ENCODE measurements around the gene ANKH.

Gene ANKH

DNA sequence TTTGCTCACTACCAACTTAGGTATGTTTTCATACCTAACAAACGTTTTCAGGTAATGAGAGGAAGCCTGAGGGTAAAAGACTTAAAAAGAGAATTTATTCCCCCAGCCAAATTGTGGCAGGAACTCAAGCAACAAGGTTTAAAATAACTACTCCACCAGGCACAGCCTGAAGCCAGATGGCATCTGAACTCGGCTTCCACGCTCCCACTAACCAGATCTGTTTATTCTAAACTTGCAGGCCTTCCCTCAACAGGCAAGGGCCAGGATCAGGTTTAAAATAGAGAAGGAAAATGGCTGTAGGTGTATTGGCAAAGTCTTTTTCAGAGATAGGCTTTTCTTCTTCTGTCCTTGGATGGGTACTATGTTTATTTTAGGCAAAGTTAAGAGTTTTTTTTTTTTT lies 117.6 kb downstream of the ANKH start:
- no peak for DNase-seq

DNA sequence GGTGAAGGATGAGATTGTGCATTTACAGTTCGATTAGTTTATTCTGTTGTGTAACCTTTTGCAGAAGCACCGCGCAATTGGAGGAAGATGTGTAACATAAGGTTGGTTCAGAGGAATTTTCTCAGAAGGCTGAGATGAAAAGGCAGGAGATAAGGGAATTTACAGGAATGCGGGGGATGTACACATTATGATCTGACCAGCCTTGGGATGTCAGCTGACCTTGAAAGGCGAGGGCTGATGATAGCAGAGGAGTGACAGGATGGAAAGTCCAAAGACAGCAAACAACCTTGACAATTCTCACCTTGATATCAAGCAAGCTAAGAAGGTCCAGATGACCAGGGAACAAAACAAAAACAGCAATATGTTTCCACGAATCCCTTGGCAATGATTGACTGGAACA lies 118.3 kb downstream of the ANKH start:
- no peak for DNase-seq

DNA sequence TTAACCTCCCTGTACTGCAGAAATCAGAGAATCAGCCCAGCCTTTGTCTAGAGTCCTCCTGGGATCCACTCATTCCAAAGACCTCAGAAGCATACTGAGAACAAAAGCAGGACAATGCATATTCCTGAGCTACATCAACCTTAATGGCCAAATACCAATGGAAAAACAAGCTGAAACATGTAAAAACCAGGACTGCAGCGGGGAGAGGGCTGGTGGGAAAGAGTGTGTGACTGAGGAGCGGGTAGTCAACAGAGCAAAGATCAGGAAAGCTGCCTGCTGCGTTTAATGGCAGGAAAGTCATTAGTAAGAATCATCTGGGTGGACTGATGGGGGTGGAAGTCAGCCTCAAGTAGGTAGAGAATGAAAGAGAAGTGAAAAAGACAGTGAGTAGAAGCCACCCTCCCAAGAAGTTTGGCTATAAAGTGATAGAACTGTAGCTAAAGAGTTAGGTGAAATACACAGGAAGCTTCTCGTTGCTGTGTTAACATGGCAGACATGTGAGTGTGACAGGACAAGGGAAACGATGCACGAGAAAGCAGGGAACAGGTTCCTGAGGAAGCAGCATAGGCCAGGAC lies 119.0 kb downstream of the ANKH start:
- no peak for DNase-seq

DNA sequence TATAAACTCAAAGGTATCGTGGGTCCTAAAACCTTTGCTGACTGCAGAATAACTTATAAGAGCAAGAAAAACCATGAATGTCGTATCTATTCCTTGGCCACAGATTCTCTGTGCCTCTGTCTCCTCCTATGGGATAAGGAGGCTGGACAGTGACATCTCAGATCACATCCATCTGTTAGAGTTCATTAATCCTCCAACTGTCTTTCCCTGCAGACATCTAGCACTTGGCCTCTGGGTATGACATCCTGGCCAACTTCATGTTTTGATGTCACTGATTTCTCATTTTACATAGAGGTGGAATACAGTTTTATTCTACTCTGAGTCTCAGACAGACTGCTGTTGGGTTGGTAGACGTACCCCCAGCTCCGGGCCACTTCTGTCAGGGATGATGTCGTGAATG lies 120.9 kb downstream of the ANKH start:
- DNase-seq, result no peak

DNA sequence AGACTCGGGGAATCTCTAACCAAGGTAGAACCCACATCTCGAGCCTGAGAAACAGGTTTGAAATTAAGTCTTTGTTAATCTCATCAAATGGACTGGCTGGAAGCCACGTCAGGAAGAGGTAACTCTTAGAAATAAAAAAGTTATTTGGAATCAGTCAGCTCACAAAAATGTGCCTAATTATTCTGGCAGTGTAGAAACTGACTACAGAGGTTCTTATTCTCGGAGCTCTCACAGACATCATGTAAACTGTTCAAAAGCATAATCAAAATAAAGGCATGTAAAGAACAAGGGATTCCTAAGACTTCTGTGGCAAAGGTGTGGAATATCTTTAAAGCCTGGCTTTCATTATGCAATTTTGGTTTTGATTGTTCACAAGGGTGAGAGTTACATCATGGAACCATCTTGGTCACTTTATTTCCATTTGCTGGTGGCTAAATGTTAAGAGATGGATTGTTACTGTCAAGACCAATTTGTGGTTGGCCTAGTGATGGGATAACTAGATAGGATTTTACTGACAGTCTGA lies 121.9 kb downstream of the ANKH start:
- peak; percentile 17 for DNase-seq

DNA sequence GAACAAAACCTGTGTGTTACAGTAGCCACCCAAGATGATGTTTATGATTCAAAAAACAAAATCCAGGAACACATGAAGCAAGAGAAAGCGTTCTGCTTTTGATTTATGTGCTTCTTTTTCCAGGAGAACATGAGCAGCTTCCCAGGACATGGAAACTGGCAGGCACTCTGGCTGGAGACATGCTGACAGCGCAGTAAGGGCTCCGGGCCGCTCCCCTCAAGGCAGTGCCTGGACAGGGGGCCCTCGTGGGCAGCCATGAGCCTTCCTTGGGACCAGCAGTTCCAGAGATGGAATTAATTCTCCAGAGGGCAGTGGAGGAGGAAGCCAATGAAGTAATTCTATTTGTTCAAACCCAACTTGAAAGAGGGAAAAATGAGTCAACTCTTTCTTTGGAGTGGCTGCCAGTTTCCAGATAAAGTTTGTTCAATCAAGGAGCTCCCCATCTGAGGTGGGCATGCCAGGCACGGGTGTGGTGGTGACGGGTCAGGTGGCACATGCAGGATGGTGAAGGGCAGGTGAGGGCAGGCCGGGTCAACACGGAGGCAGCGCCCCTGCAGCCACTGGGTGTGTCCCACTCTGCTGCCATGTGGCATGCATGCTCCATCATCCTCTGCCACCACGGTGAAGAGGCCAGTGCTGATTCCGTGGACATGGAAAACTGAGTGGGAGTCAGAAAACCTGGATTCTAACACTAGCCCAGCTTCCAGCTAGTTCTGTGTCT lies 123.2 kb downstream of the ANKH start:
- no peak for DNase-seq

DNA sequence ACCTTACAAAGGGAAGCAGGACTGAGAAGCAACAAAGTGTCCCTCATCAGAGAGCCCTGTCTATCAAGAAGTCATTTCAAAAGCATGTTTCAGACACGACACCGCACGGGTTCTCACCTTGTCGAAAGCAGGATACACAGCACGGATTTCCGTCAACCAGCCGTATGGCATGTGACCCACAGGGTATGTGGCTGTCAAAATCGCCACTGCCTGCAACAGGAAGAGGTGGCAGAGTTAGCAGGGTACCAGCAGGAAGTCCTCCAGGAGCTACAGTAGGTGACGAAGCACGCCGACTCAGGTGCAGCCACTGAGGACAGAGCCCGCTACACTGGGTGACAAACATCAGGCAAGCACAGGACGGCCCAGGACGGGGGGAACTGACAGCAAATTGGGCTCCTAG lies 125.8 kb downstream of the ANKH start:
- no peak for DNase-seq

DNA sequence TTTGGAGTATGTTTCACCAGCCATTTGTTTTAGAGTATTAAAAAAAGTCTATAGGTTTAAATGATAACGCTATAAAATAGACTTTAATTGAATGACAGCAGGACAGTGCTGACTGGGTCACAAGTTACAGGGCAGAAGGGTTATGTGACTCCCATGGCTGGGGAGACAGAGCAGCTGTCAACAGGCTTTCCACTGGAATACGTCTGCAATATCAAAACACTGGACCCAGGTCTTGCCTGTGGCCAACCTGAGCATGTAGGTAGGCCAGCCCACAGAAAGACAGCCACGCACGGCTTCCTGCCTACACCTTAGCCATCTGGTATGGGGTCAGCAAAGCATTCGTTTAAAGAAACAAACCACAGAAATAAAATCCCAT lies 126.4 kb downstream of the ANKH start:
- no peak for DNase-seq

DNA sequence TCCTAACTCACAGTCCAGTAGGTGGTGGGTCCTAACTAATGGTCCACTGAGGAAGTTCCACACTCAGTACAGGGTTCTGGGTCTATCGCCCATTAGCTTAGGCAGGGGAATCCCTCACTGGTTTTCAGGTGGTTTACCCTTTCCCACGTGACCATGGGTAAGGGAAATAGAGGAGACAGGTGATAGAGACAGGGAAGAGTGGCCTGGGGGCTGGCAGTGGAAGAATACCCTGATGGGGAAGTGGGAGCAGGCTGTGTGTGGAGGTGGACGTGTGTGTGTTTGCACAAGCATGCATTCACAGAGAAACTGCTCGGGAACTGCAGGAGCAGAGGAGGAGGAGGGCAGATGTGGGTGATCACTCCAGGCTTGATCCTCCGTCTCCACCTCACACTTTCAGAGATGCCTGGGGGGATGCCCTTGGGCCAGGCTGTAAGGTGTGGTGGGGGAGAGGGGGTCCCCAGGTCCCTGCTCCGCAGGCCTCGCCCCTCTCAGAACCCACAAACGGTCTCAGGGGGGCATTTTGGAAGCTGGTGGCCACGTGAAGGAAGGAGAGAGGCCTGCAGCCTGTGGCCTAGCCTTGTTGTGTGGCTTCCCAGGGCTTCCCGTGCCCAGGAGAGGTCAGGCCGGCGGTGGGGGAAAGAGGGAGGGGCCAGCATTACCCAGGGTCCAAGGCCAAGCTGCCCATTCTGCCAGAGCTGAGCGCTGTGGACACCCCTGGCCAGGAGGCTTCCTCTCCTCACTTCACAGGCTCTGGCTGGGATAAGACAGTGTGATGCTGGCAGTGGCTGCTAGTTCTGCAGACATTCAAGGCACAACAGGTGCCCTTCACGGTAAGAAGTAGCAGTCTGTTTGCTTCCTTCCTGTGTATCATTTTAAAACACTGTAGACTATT lies 127.0 kb downstream of the ANKH start:
- DNase-seq, result no peak

DNA sequence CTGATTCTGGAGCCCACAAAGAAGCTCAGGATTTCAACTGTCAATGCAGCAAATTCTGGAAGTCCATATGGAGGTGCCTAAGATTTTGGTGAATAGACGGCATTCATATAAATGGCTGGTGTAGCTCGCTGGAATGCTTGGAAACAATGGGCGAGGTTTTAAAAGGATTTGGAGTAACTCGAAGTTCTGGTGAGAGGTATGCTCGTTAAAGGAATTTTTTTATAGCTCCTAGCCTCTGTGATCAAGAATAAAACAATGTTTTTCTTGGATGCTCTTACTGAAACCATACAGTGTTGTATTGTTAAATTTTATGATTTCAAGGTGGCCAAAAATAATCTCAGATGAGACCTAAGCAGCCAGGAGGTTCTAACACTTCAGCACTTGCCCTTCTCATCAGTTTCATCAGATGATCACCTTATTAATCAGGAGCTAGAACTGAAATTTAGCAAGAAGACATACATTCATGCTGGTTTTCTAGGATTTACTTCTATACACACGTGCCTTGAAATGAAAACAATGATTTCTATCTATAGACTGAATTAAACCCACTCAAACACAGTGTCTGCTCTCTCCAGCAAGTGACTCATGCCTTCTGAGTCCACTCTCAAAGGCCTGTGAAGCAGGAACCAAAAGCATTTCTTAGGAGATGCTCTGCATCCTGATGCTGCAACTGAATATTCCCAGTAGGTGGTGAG lies 127.8 kb downstream of the ANKH start:
- peak; percentile 48 for DNase-seq

DNA sequence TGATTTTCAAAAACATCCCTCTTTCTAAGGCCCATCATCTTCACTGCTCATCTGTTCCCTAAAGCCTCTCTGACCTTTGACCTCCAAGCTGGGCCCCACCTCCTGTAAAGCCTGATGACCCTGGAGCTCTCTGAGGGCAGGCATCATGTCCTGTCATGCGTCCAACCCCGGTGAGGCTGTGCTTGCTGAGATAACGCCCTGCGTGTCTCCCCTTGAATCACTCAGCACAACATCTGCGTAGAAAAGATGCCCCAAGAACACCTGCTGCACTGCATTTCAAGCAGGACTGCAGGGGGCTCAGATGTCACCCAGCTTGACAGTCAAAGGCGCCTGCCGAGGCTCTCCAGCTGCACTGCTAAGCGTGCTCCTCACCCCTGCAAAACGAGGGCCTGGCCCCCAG lies 129.1 kb downstream of the ANKH start:
- no peak for DNase-seq

DNA sequence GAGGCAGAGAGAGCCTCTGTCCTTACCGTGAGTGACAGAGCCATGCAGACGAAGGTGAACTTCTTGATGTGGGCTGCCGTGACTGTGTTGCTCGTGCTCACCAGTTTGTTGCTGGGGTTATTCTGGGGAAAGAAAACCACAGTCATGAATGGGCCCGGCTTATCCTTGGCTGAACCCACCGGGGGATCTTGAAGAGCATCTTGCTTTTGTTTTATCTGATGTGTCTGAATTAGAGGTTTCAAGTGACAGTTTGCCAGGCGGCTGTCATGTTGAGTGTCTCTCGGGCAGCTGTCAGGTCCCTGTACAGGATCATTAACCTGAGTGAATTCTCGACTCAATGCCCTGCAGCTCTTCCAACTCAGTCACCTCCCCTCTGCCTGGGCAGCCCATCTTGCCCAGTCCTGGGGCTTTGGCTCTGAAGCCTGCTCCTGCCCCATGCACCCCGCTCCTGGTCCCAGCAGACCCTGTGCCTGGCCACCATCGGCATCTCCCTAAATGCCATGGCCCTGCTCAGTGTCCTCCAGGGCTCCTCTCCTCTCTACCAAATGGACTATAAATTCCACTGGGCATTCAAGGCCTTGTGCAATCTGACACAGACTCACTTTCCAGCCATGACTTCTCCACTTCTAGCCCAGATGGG lies 129.7 kb downstream of the ANKH start:
- DNase-seq, result no peak

DNA sequence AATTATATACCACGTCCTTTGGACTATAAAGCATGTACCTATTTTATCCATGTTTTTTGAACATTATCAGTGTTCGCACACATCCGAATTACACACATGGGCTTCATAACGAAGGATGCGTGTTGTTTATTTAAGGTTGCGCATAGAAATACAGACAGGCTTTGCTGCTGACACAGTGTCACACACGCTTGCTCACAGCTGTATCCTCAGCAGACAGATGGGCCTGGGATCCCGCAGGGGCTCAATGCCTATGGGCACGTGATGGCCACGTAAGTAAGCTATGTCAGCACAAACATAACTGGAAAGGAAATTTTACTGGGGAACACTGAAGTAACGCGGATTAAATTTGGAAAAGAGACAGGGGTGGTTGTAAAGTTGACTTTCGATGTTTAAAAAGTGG lies 130.4 kb downstream of the ANKH start:
- no peak for DNase-seq

DNA sequence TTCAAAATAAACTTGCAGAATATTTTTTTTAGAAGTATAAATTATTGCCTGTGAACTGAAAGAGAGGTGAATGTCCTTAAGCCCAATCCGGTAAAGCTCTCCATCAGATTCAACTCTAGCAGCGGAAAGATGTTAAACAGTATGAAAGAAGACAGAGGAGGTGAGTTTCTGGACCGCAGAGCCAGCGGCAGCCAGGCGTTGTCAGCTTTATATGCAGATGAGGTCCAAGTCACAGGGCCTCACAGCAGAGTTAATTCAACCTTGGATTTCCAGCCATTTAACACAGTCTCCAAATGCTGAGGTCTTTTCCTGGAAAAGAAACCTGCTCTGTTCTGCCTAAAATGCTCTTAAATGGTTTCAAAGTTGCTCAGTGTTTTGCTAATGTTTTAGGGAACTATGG lies 131.6 kb downstream of the ANKH start:
- DNase-seq, result no peak

DNA sequence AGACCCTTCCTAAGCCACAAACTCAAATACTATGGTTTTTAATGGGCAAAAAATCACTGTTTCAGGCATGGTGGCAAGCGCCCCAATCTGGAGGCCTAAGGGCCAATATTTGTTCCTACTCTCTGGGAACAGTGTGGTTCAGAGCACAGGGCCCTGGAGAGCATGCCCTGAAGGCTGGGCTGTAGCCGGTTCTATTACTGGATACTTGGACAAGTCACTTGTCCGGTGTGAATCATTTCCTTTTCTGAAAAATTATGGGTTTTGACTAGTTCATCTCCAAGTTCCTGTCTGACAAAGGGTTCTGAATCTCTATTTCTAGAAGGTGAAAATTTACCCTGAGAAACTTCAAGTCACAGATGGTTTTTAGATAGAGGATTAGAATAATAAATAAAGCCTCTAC lies 132.0 kb downstream of the ANKH start:
- peak; percentile 38 for DNase-seq

DNA sequence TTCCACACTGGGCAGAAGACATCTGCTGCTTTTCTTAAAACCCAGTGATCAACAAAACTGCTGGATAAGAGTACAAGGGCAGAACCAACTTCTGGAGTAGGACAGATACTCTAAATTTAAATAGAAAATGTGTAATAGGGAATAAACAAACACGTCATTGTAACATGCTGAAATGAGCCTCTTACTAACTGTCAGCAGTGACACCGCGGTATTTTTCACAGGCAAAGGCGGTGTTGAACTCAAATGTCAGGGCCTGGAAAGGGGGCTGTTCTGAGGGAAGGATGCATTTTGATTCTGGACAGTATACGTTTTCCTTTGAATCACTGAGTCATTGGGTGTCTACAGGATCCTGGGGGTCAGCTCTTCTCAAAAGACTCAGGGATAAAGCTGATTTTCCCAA lies 133.5 kb downstream of the ANKH start:
- no peak for DNase-seq

DNA sequence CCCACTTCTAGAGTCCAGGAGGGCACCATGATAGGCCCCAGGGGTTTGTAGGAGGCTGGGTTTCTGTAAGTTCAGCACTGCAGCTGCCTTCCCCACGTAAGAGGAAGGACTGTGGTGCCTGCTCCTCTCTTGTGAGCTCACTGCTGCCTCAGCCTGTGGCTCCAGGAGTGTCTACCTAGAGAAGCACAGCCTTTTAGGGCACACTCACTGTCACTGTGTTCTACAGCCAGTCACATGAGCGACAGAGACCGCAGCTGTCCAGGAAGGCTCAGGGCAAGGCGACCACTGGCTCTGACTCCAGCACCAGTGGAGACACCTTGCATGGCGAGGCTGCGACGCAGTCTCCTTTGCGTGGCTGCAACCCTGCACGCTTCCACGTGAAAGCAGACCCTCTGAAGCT lies 134.3 kb downstream of the ANKH start:
- DNase-seq, result no peak

DNA sequence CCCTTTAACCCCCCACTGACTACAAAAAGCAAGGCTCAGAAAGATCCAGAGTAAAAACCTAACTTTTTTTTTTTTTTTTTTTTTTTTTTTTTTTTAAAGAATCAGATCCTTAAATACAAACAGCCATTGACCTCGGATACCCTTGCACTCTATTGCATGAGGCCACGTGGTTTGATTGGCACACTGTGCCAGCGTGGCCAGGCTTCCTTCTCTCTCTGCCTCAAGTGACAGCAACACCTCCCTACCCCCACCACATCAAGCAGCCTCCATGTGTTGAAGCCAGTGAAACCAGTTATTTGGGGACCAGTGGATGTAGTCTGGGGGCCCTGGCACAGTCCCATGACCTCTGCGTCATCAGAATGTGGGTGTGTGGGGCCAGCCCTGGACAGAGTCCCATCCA lies 135.6 kb downstream of the ANKH start:
- DNase-seq, result no peak

DNA sequence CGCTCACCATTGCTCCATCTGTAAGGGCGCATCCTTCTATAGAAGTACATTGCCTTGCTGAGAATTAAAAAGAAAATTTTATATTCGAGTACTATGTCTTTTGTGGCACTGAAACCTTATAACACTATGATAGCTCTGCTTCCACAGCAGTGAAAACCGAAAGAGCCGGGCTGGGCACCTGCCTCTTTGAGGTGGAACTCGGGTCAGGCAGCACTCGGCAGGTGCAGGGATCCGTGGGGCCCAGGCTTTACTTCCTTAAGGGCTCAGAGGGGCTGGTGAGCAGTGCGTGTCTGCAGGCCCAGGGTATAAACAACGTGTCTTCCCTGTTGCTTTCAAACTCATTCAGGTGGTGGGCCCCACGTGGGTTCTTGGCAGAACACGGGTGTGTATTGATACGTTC lies 137.2 kb downstream of the ANKH start:
- no peak for DNase-seq

DNA sequence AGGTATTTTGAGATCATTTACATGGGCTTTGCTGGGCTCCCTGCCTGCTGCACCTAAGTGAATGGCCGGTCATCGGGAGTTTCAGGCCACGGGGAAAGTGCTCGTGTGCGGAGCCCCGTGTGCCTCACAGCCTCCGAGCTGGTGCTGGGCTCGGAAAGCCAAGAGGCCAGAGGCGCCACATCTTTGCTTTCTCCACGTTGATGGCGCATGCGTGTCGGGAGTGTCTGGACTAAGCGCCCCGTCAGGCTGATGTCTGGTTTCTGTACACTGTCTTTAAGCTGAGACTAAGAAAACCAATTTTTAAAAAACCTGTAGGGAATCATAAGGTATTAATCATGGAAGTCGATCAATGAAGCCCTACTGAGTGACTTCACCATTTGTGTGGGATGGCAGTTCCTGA lies 137.9 kb downstream of the ANKH start:
- DNase-seq, result no peak

DNA sequence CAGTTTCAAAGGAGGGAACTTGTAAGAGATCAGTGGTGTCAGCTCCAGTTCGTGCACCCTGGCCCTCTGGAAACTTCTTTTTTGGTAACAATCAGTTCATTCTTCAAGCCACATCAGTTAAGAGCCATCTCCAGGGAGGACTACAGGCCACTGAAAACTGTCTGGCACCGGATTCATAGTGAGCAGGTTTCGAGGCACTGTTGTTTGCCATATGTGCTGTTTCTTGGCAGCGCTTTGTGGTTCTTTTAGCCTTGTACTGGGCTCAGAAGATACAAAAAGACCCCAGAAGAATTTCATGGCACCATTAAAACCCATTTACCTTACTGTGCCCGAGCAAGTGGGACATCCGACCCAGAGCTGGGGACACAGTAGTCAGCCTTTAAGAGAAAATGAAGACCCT lies 138.6 kb downstream of the ANKH start:
- no peak for DNase-seq

DNA sequence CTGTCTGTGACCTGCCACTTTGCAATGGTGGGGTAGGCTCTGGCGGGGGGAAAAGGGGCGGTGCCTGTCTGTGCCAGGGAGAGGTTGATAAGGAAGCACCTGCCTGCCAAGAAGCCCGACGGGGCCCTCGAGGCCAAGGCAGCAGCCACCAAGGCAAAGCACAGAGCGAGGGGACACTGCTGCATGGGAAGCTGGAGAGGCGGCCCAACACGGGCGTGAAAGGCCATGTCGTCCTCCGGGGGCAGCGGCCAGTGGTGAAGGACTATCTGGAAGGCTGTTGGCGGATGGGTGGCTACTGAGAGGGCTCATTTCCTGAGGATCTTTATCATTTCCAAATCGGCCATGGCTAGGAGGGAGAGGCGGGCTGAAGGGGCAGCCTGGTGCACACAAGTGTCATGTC lies 140.7 kb downstream of the ANKH start:
- DNase-seq, result no peak

DNA sequence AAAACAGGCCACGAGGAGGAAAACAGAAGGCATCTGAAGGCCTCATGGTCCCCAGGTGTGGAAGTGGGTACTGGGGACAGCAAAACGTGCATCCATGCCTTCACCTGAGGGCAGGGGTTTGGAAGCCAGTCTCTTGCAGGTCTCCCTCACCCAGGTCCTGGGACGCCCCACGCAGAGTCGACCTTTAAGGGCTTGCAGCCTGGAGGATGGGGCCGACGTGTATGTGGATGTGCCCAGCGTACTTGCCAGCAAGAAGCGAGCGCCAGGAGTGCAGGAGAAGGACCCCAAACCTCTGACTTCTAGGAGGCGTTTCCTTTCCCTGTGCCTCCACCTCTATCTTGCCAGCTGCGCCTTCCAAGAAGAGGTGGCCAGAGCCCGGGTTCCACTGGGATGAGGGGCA lies 141.1 kb downstream of the ANKH start:
- no peak for DNase-seq
